Transverse colon (tissue), 4 donors: ENCODE data around the gene PRRG3. TPM values are rescaled to one million over a fixed set of nuclear protein-coding genes. Genes with fewer than 3 reads are reported as not detected.

Source experiments
- DNase-seq: peaks from one replicate; pipeline ENCODE4 v3.0.0-alpha.2; 2019
- H3K27ac ChIP-seq, 4 donors: fragments of 200-600 bp; sonication (generic); 2 replicates each; pipeline ENCODE4 v1.5.1; 2016 to 2018; ENCODE audit warnings: inconsistent platforms in 4 of 4
- H3K27me3 ChIP-seq: fragments of 200-600 bp; sonication (generic); 2 replicates; pipeline ENCODE4 v1.5.1; 2017; ENCODE audit warnings: inconsistent platforms
- H3K36me3 ChIP-seq, 4 donors: fragments of 200-600 bp; sonication (generic); 2 replicates each; pipeline ENCODE4 v1.5.1; 2017 to 2019; ENCODE audit warnings: inconsistent platforms in 4 of 4
- H3K4me1 ChIP-seq, 4 donors: fragments of 200-600 bp; sonication (generic); 2 replicates each; pipeline ENCODE4 v1.5.1; 2017 to 2020; ENCODE audit warnings: inconsistent platforms in 4 of 4
- H3K4me3 ChIP-seq, 4 donors: fragments of 200-600 bp; sonication (generic); 1 replicate in 1 of 4; 2 replicates in 3 of 4; pipeline versions ENCODE4 v1.5.1 to v1.6.1; 2017 to 2019; ENCODE audit warnings: inconsistent platforms in 4 of 4
- H3K9me3 ChIP-seq, 2 donors: fragments of 200-600 bp; sonication (generic); 2 replicates each; pipeline ENCODE4 v1.5.1; 2017 to 2019; ENCODE audit warnings: inconsistent platforms in 2 of 2
- EP300 ChIP-seq: sonication (generic); formaldehyde crosslinking; IDR thresholded peaks from one replicate; pipeline ENCODE4 v1.6.1; 2017; ENCODE audit warnings: antibody characterized with exemption, low read depth
- POLR2A ChIP-seq: fragments of 450-650 bp; IDR thresholded peaks from one replicate; pipeline ENCODE4 v1.6.1; 2016; ENCODE audit warnings: antibody characterized with exemption, mild to moderate bottlenecking, moderate library complexity
- POLR2AphosphoS5 ChIP-seq, 3 donors: sonication (generic); formaldehyde crosslinking; IDR thresholded peaks; one replicate each; pipeline ENCODE4 v1.6.1; 2016; ENCODE audit warnings: antibody characterized with exemption in 3 of 3
- WGBS, 2 donors: methylation state at CpG; one replicate each; pipeline ENCODE4 v1.1.5; 2018; ENCODE audit warnings: low coverage in 1 of 2; 5-methylcytosine and 5-hydroxymethylcytosine counted together
- in situ Hi-C, 4 donors: fragments of 200-750 bp; cut with MboI; loops; one replicate each; pipeline versions ENCODE4 v1.15.0 to v1.15.1; 2017; ENCODE audit warnings: low sequenced_read_pairs in 3 of 4, low pct_ligation_motif_present in 1 of 4, low pct_unique_long_range_greater_than_20kb in 1 of 4
- intact Hi-C: fragments of 100-400 bp; cut with DNase I; formaldehyde crosslinking; loops from one replicate; pipeline ENCODE4 v1.15.1; 2023; ENCODE audit warnings: low total_unique reads
- total RNA-seq, 4 donors: library from RNA; depleted of rRNA; stranded (reverse); fragments of >200 nt; gene quantifications; one replicate each; pipeline ENCODE4 v1.1.0, GENCODE V29; 2016
- TF ChIP-seq, protein P1 (sequence below), 5 experiments: fragments of 200-600 bp in 3 of 5; fragments of 450-650 bp in 2 of 5; sonication (generic) in 3 of 5; IDR thresholded peaks; 1 replicate in 2 of 5; 2 replicates in 3 of 5; pipeline ENCODE4 v1.5.1; 2016 to 2017; ENCODE audit warnings: antibody characterized with exemption in 5 of 5, inconsistent platforms in 3 of 5, mild to moderate bottlenecking in 2 of 5, moderate library complexity in 1 of 5

The PRRG3 gene
- total RNA-seq, 4 donors from 2014 or later = 0.68 to 3.2 (median 1.8) TPM; not detected in 1

DNA sequence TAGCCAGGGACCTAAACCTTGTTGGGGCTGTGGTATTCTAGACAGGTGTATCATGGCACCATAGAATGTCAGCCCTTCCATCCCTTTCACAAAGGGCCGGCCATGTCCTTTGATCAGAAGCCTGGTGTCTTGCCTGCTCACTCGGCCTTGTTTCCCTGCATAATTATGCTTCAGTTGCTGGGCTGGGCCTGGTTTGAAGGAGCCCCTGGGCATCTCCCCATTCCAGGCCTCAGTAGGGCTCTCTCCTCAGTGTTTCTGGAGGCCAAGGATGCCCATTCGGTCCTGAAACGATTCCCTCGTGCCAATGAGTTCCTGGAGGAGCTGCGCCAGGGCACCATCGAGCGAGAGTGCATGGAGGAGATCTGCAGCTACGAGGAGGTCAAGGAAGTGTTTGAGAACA is 4.5 kb downstream of the PRRG3 start:
- intact Hi-C loops = no loop called here
- WGBS, 2 donors = 86 to 100% methylated on average over 1 to 9 of the region's 9 CpGs
- in situ Hi-C loops = loop anchor here in 1 of 4 donors (25.0 kb wide), 1 partner anchor 537 kb away; no protein-coding TSS in a partner anchor

GRCh38 chrX:151700581-151700980 is 5.3 kb downstream of the PRRG3 start:
- H3K4me1 ChIP-seq = no peaks in the 10 kb centered on the region
- 96% methylated on average over 14 of the region's 16 CpGs; no CpG with 5 or more reads in 1 of the 2 donors for WGBS, 2 donors
- TF ChIP-seq POLR2AphosphoS5 (IDR thresholded peaks at IDR 0.05) (no peak), EP300 (no peak), POLR2A (no peak)
- TF ChIP-seq, protein P1, sequence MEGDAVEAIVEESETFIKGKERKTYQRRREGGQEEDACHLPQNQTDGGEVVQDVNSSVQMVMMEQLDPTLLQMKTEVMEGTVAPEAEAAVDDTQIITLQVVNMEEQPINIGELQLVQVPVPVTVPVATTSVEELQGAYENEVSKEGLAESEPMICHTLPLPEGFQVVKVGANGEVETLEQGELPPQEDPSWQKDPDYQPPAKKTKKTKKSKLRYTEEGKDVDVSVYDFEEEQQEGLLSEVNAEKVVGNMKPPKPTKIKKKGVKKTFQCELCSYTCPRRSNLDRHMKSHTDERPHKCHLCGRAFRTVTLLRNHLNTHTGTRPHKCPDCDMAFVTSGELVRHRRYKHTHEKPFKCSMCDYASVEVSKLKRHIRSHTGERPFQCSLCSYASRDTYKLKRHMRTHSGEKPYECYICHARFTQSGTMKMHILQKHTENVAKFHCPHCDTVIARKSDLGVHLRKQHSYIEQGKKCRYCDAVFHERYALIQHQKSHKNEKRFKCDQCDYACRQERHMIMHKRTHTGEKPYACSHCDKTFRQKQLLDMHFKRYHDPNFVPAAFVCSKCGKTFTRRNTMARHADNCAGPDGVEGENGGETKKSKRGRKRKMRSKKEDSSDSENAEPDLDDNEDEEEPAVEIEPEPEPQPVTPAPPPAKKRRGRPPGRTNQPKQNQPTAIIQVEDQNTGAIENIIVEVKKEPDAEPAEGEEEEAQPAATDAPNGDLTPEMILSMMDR (IDR thresholded peaks at IDR 0.05) = no peak
- H3K27ac ChIP-seq = no peak overlapping the region
- no peak overlapping the region for H3K4me3 ChIP-seq
- intact Hi-C loops = no loop called here
- DNase-seq = no peak
- H3K9me3 ChIP-seq = no peaks in the 10 kb centered on the region
- H3K27me3 ChIP-seq = no peaks in the 10 kb centered on the region
- no peaks in the 10 kb centered on the region for H3K36me3 ChIP-seq
- in situ Hi-C loops = no loop called here

More for the DNA sequence above, 4.5 kb downstream of the PRRG3 start:
- H3K27me3 ChIP-seq = peaks cover 6% of the 10 kb centered on the region
- no peaks in the 10 kb centered on the region for H3K4me1 ChIP-seq
- no peaks in the 10 kb centered on the region for H3K9me3 ChIP-seq
- no peak overlapping the region for H3K4me3 ChIP-seq
- H3K36me3 ChIP-seq = no peaks in the 10 kb centered on the region
- no peak for TF ChIP-seq POLR2AphosphoS5 (IDR thresholded peaks at IDR 0.05)
- TF ChIP-seq, protein P1 (IDR thresholded peaks at IDR 0.05) = no peak
- TF ChIP-seq EP300 = no peak
- no peak for TF ChIP-seq POLR2A
- no peak overlapping the region for H3K27ac ChIP-seq
- no peak for DNase-seq

GRCh38 chrX:151701071-151701470 is 5.8 kb downstream of the PRRG3 start:
- no peak overlapping the region for H3K4me3 ChIP-seq
- intact Hi-C loops (no loop called here), in situ Hi-C loops (no loop called here)
- TF ChIP-seq, protein P1 (IDR thresholded peaks at IDR 0.05) = no peak
- TF ChIP-seq POLR2AphosphoS5 (IDR thresholded peaks at IDR 0.05) = no peak
- no peak for TF ChIP-seq EP300
- no peak for TF ChIP-seq POLR2A
- 100% methylated on average over 4 of the region's 4 CpGs; no CpG with 5 or more reads in 1 of the 2 donors for WGBS, 2 donors
- no peak overlapping the region for H3K27ac ChIP-seq
- H3K36me3 ChIP-seq = no peaks in the 10 kb centered on the region
- no peaks in the 10 kb centered on the region for H3K9me3 ChIP-seq
- H3K4me1 ChIP-seq = no peaks in the 10 kb centered on the region
- DNase-seq = no peak
- H3K27me3 ChIP-seq = no peaks in the 10 kb centered on the region

DNA sequence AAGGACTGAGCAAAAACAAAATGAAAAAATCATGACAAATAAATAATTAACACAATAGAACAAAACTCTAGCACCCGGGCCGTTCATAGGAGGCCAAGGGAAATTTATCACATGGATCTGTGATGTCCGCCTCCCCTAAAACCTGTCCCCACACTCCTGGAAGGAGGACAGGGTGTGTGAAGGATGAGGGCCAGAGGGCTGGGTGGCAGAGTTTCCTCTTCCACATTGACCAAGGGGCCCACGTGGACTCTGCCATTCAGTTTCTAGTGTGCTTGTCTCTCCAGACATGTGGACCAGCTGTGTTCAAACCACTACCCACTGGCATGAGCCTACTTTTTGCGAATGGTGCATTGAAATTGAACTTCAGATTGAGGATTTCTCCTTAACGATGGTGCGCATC is 6.3 kb downstream of the PRRG3 start:
- no peaks in the 10 kb centered on the region for H3K36me3 ChIP-seq
- H3K27me3 ChIP-seq = no peaks in the 10 kb centered on the region
- no peak overlapping the region for H3K27ac ChIP-seq
- no peak for DNase-seq
- no peaks in the 10 kb centered on the region for H3K9me3 ChIP-seq
- H3K4me3 ChIP-seq = no peak overlapping the region
- intact Hi-C loops (no loop called here), in situ Hi-C loops (no loop called here)
- WGBS, 2 donors = 81% methylated on average over 7 of the region's 7 CpGs; no CpG with 5 or more reads in 1 of the 2 donors
- no peak for TF ChIP-seq POLR2A
- TF ChIP-seq EP300 = no peak
- TF ChIP-seq, protein P1 (IDR thresholded peaks at IDR 0.05) = no peak
- TF ChIP-seq POLR2AphosphoS5 (IDR thresholded peaks at IDR 0.05) = no peak
- no peaks in the 10 kb centered on the region for H3K4me1 ChIP-seq
